Bronchial epithelial cell (primary cell): Measurements from ENCODE around the gene DHODH. TPM values are rescaled to one million over a fixed set of nuclear protein-coding genes. Genes with fewer than 3 reads are reported as not detected.
A peak's percentile ranks its signal among the peaks of the same experiment; 100 is the strongest.

ENCODE experiments used
- DNase-seq: peaks from one replicate; pipeline ENCODE4 v3.0.0-alpha.2; 2010; ENCODE audit warnings: low read depth
- FAIRE-seq: peaks from 2 replicates; lab custom pipeline; 2011; peaks lifted over from hg19 to GRCh38; lab: Jason Lieb, UNC
- H3K27me3 ChIP-seq: 2 replicates; pipeline ENCODE4 v1.5.1; 2011; ENCODE audit warnings: low read length; ENCODE audit not compliant: control insufficient read depth, insufficient read depth
- H3K36me3 ChIP-seq: 2 replicates; pipeline ENCODE4 v1.5.1; 2011; ENCODE audit warnings: low read length; ENCODE audit not compliant: control insufficient read depth, insufficient read depth
- H3K4me3 ChIP-seq: 2 replicates; pipeline ENCODE4 v1.5.1; 2011; ENCODE audit warnings: mild to moderate bottlenecking, low read depth, low read length, control low read depth
- CTCF ChIP-seq: IDR thresholded peaks from 2 replicates; pipeline ENCODE4 v1.5.1; 2011; ENCODE audit warnings: mild to moderate bottlenecking, moderate library complexity, low read length, control low read depth, inconsistent platforms; ENCODE audit not compliant: insufficient read depth, severe bottlenecking
- total RNA-seq: library from RNA; depleted of rRNA; stranded (reverse); fragments of >200 nt; gene quantifications from 2 replicates; pipeline ENCODE4 v1.2.1, GENCODE V29; 2014

DHODH gene
- total RNA-seq = 5.0 and 11.1 TPM in 2 replicates

- DNase-seq (peak; percentile 91), FAIRE-seq (no peak)
- TF ChIP-seq CTCF = no peak
- Histone ChIP-seq H3K27me3 (no peaks in the 10 kb centered on the region), H3K36me3 (peaks cover 1% of the 10 kb centered on the region), H3K4me3 (peak within 1 kb of the TSS; percentile 99)
These were observed at the start of gene DHODH for GRCh38 chr16:72008424-72009216. Gene DHODH, plus strand, starts transcription at chr16:72008744. Its CDS starts 21 bp downstream, at chr16:72008765.

GRCh38 chr16:71961066-71962039, 47.2 kb upstream of the DHODH start:
- H3K36me3 ChIP-seq = no peaks in the 10 kb centered on the region
- no peak overlapping the region for H3K4me3 ChIP-seq
- peak; percentile 75 for DNase-seq
- peak; percentile 83 for TF ChIP-seq CTCF
- no peaks in the 10 kb centered on the region for H3K27me3 ChIP-seq
- FAIRE-seq = no peak

- no peak for FAIRE-seq
- TF ChIP-seq CTCF = no peak
- no peak for DNase-seq
- Histone ChIP-seq H3K36me3 (no peaks in the 10 kb centered on the region), H3K4me3 (no peak overlapping the region), H3K27me3 (no peaks in the 10 kb centered on the region)
These were observed 45.2 kb upstream of the DHODH start for GRCh38 chr16:71963125-71963875.

GRCh38 chr16:71965223-71965622, 43.3 kb upstream of the DHODH start:
- Histone ChIP-seq H3K4me3 (no peak overlapping the region), H3K36me3 (no peaks in the 10 kb centered on the region), H3K27me3 (no peaks in the 10 kb centered on the region)
- no peak for FAIRE-seq
- no peak for TF ChIP-seq CTCF
- no peak for DNase-seq

- FAIRE-seq = no peak
- Histone ChIP-seq H3K36me3 (no peaks in the 10 kb centered on the region), H3K27me3 (no peaks in the 10 kb centered on the region), H3K4me3 (no peak overlapping the region)
- no peak for DNase-seq
- TF ChIP-seq CTCF = no peak
These were observed 41.6 kb upstream of the DHODH start for GRCh38 chr16:71966932-71967331.
